ENCODE measurements around the gene HMX1. TPM values are rescaled to one million over a fixed set of nuclear protein-coding genes. Genes with fewer than 3 reads are reported as not detected.
A peak's percentile ranks its signal among the peaks of the same experiment; 100 is the strongest.

Gene HMX1
- total and polyA plus RNA-seq, 12 donors: 0.15 TPM; not detected in 11

GRCh38 chr4:8866828-8867623 is 4.6 kb downstream of the HMX1 start:
- no peaks in the 10 kb centered on the region for H3K9me3 ChIP-seq
- H3K4me3 ChIP-seq: peak overlapping the region in 3 of 10 donors; percentile 7 to 19 (median 15)
- no peak overlapping the region for H3K27ac ChIP-seq
- no peaks in the 10 kb centered on the region for H3K36me3 ChIP-seq
- no peak for ATAC-seq
- intact Hi-C loops (cut with DNase I): no loop called here
- TF ChIP-seq, protein P1, sequence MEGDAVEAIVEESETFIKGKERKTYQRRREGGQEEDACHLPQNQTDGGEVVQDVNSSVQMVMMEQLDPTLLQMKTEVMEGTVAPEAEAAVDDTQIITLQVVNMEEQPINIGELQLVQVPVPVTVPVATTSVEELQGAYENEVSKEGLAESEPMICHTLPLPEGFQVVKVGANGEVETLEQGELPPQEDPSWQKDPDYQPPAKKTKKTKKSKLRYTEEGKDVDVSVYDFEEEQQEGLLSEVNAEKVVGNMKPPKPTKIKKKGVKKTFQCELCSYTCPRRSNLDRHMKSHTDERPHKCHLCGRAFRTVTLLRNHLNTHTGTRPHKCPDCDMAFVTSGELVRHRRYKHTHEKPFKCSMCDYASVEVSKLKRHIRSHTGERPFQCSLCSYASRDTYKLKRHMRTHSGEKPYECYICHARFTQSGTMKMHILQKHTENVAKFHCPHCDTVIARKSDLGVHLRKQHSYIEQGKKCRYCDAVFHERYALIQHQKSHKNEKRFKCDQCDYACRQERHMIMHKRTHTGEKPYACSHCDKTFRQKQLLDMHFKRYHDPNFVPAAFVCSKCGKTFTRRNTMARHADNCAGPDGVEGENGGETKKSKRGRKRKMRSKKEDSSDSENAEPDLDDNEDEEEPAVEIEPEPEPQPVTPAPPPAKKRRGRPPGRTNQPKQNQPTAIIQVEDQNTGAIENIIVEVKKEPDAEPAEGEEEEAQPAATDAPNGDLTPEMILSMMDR (IDR thresholded peaks at IDR 0.05): no peak
- no peak for DNase-seq
- H3K27me3 ChIP-seq: peaks cover 33 to 98% (median 93%) of the 10 kb centered on the region in 7 donors
- 2 to 4% methylated on average over 40 to 42 of the region's 42 CpGs for WGBS, 2 donors
- H3K4me1 ChIP-seq: peaks cover 0 to 10% (median 0%) of the 10 kb centered on the region in 9 donors

- TF ChIP-seq, protein P1 (IDR thresholded peaks at IDR 0.05): no peak
- no peak overlapping the region for H3K27ac ChIP-seq
- intact Hi-C loops (cut with DNase I): no loop called here
- WGBS, 2 donors: 7 to 9% methylated on average over 12 of the region's 12 CpGs
- no peaks in the 10 kb centered on the region for H3K36me3 ChIP-seq
- H3K4me1 ChIP-seq: peaks cover 0 to 14% (median under 1%) of the 10 kb centered on the region in 9 donors
- H3K4me3 ChIP-seq: no peak overlapping the region
- ATAC-seq (no peak), DNase-seq (no peak)
- no peaks in the 10 kb centered on the region for H3K9me3 ChIP-seq
- H3K27me3 ChIP-seq: peaks cover 38 to 100% (median 97%) of the 10 kb centered on the region in 7 donors
Measured at GRCh38 chr4:8866421-8866820, 5.2 kb downstream of the HMX1 start.

GRCh38 chr4:8865681-8866310 is 5.8 kb downstream of the HMX1 start:
- TF ChIP-seq, protein P1 (IDR thresholded peaks at IDR 0.05): no peak
- intact Hi-C loops (cut with DNase I): no loop called here
- ATAC-seq (no peak), DNase-seq (no peak)
- H3K9me3 ChIP-seq: no peaks in the 10 kb centered on the region
- no peak overlapping the region for H3K27ac ChIP-seq
- WGBS, 2 donors: 21 to 25% methylated on average over 18 of the region's 18 CpGs
- no peaks in the 10 kb centered on the region for H3K36me3 ChIP-seq
- H3K4me1 ChIP-seq: peaks cover 0 to 20% (median 4%) of the 10 kb centered on the region in 9 donors
- no peak overlapping the region for H3K4me3 ChIP-seq
- H3K27me3 ChIP-seq: peaks cover 42 to 100% (median 100%) of the 10 kb centered on the region in 7 donors

DNA sequence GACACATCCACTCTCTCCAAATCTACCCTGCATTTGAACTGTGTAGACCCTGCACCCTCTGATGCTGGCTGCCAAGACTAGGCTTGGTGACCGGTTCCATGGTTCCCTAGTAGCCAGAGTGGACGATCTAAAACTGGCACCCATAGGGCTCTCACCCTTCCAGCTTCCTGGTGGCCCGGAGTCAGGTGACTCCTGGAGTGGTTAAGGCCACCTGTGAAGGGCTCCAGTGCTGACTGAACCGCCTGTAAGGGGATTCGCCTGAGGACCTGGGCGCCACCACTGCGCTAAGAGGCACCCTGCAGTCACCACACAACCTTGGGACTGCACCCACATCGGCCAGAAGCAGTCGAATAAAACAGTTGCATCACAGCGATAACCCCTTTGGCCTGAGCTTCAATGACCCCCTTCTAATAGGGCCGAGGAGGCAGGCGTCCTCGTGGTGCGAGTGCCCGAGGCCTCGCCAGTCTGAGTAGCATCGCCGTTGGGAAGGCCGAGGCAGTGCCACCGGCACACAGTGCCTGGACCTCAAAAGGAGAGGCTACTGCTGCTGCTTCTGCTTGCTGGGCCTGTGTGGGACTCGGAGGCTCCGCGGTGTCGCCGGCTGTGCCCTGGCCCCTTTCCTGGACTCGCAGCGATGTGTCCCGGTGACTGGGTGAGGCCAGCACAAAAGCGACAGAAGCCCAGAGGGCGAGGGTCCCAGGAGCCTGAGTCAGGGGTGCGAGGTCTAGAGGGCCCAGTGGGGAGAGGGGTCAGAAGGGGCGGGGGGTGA is 6.5 kb downstream of the HMX1 start:
- WGBS, 2 donors: 17% methylated on average over 32 of the region's 32 CpGs
- no peak for DNase-seq
- Histone ChIP-seq H3K4me3 (no peak overlapping the region), H3K9me3 (no peaks in the 10 kb centered on the region), H3K27me3 (peaks cover 49 to 100% (median 100%) of the 10 kb centered on the region in 7 donors), H3K36me3 (no peaks in the 10 kb centered on the region), H3K4me1 (peaks cover 0 to 20% (median 4%) of the 10 kb centered on the region in 9 donors), H3K27ac (no peak overlapping the region)
- TF ChIP-seq, protein P1 (IDR thresholded peaks at IDR 0.05): no peak
- no peak for ATAC-seq
- intact Hi-C loops (cut with DNase I): no loop called here

Measured in heart right ventricle (tissue), 16 donors.